Measurements from ENCODE around the gene METRN.

The METRN gene

GRCh38 chr16:709566-710499 lies 5.1 kb upstream of the METRN start (continued):
- TF ChIP-seq ZNF221 (tag by site-specific recombination; IDR thresholded peaks at IDR 0.05; ENCODE audit: borderline replicate concordance) (no peak), EGR2 (tag by site-specific recombination; IDR thresholded peaks at IDR 0.05; ENCODE audit: low read depth) (peak; percentile 16; the same call in 1 of the 2 replicates)

DNA sequence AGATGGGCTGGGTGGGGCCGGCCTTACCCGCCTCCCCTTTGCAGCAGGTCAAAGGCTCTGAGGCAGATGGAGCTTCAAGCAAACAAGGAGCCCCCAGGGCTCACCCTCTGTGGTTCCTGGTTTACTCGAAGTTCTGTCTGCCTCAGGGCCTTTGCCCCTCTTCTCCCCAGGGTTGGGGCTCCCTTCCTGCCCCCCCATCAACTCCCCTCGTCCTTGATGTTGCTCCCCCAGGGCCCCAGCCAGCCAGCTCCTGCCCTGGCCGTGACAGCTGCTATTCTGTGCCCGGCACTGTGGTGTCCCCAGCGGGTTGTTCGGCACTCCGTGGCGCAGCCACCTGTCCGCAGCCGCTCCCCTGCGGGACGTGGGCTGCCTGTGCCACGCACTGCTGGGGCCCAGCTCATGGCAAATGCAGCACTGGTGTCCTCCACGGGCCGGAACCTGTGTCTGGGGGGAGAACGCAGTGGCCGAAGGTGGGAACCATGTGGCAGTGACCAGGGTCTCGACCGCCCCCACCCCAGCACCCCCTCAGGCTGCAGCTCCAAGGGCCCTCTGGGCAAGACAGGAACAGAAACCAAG lies 4.3 kb upstream of the METRN start:
- TF ChIP-seq, protein P1, sequence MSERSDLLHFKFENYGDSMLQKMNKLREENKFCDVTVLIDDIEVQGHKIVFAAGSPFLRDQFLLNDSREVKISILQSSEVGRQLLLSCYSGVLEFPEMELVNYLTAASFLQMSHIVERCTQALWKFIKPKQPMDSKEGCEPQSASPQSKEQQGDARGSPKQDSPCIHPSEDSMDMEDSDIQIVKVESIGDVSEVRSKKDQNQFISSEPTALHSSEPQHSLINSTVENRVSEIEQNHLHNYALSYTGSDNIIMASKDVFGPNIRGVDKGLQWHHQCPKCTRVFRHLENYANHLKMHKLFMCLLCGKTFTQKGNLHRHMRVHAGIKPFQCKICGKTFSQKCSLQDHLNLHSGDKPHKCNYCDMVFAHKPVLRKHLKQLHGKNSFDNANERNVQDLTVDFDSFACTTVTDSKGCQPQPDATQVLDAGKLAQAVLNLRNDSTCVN (tag by site-specific recombination; optimal IDR thresholded peaks at IDR 0.05): no peak
- TF ChIP-seq ZNF623 (tag by site-specific recombination; IDR thresholded peaks at IDR 0.05): peak; percentile 86
- no peak for TF ChIP-seq SP7 (tag by site-specific recombination; IDR thresholded peaks at IDR 0.05)
- ChIA-PET POLR2A (interaction anchor here (0.5 to 2.3 kb wide), 8 partner anchors 10 to 469 kb away, joined by 4 to 12 read pairs (median 6); partner anchors contain the start of genes ANTKMT, CHTF18, RPUSD1 and WDR24), CTCF (interaction anchor here (1.1 to 5.7 kb wide), 6 partner anchors 8 to 393 kb away, joined by 3 to 119 read pairs (median 7); partner anchors contain the start of genes ANTKMT, CHTF18 and RPUSD1)

DNA sequence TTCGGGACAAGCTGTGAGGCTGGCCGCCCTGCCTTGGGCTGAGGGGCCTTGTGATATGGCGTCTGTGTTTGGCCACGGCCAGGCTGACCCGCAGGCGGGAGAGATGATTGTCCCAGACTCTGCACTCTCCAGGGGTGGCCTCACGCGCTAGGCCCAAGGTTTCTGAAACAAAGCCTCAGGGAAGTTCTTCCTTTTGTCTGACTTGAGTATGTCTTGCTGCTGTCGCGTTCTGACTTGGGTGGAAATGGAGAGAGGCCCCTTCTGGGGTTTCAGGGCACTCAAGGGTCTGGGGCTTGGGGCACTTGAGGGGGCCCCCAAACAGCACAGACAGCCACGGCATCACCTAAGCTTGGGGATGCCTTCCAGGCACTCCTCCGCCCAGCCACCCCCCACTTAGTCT lies 3.8 kb upstream of the METRN start:
- CTCF ChIA-PET: interaction anchor here (1.1 to 5.7 kb wide), 9 partner anchors 9 to 392 kb away, joined by 3 to 119 read pairs (median 7); partner anchors contain the start of genes ANTKMT, CHTF18, GNG13 and RPUSD1
- POLR2A ChIA-PET: interaction anchor here (0.5 to 2.5 kb wide), 4 partner anchors 10 to 469 kb away, joined by 4 to 12 read pairs (median 6); partner anchors contain the start of genes ANTKMT, CHTF18 and RPUSD1
- H3K9me3 ChIP-seq (ENCODE audit: control insufficient read depth, insufficient read depth, low read depth, low read length): no peaks in the 10 kb centered on the region
- H3K27ac ChIP-seq (ENCODE audit: extremely low read depth, low read depth, low read length): no peak overlapping the region
- no peak overlapping the region for H3K4me3 ChIP-seq (ENCODE audit: low read depth, low read length)
- H3K4me1 ChIP-seq (ENCODE audit: control insufficient read depth, insufficient read depth, low read length): peaks cover 11% of the 10 kb centered on the region
- H3K36me3 ChIP-seq (ENCODE audit: control insufficient read depth in 2 of 2, insufficient read depth in 1 of 2, low read length in 2 of 2): no peaks in the 10 kb centered on the region
- TF ChIP-seq, protein P2, sequence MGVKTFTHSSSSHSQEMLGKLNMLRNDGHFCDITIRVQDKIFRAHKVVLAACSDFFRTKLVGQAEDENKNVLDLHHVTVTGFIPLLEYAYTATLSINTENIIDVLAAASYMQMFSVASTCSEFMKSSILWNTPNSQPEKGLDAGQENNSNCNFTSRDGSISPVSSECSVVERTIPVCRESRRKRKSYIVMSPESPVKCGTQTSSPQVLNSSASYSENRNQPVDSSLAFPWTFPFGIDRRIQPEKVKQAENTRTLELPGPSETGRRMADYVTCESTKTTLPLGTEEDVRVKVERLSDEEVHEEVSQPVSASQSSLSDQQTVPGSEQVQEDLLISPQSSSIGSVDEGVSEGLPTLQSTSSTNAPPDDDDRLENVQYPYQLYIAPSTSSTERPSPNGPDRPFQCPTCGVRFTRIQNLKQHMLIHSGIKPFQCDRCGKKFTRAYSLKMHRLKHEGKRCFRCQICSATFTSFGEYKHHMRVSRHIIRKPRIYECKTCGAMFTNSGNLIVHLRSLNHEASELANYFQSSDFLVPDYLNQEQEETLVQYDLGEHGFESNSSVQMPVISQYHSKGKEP (tag by site-specific recombination; IDR thresholded peaks at IDR 0.05): no peak
- TF ChIP-seq, protein P3, sequence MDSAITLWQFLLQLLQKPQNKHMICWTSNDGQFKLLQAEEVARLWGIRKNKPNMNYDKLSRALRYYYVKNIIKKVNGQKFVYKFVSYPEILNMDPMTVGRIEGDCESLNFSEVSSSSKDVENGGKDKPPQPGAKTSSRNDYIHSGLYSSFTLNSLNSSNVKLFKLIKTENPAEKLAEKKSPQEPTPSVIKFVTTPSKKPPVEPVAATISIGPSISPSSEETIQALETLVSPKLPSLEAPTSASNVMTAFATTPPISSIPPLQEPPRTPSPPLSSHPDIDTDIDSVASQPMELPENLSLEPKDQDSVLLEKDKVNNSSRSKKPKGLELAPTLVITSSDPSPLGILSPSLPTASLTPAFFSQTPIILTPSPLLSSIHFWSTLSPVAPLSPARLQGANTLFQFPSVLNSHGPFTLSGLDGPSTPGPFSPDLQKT (IDR thresholded peaks at IDR 0.05; ENCODE audit: borderline replicate concordance, low read depth, low read length): no peak
- no peak for TF ChIP-seq ZNF530 (tag by site-specific recombination; IDR thresholded peaks at IDR 0.05; ENCODE audit: low read depth)
- TF ChIP-seq ZNF645 (tag by site-specific recombination; IDR thresholded peaks at IDR 0.05): no peak
- TF ChIP-seq GLIS1 (tag by site-specific recombination; IDR thresholded peaks at IDR 0.05): no peak
- no peak for TF ChIP-seq ZNF621 (tag by site-specific recombination; IDR thresholded peaks at IDR 0.05)
- TF ChIP-seq, protein P4, sequence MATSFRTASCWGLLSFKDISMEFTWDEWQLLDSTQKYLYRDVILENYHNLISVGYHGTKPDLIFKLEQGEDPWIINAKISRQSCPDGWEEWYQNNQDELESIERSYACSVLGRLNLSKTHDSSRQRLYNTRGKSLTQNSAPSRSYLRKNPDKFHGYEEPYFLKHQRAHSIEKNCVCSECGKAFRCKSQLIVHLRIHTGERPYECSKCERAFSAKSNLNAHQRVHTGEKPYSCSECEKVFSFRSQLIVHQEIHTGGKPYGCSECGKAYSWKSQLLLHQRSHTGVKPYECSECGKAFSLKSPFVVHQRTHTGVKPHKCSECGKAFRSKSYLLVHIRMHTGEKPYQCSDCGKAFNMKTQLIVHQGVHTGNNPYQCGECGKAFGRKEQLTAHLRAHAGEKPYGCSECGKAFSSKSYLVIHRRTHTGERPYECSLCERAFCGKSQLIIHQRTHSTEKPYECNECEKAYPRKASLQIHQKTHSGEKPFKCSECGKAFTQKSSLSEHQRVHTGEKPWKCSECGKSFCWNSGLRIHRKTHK (tag by site-specific recombination; IDR thresholded peaks at IDR 0.05): no peak
- TF ChIP-seq WT1 (tag by site-specific recombination; IDR thresholded peaks at IDR 0.05): no peak
- no peak for TF ChIP-seq ZSCAN5A (tag by site-specific recombination; IDR thresholded peaks at IDR 0.05)
- TF ChIP-seq ZBTB8A (tag by site-specific recombination; IDR thresholded peaks at IDR 0.05): no peak
- TF ChIP-seq, protein P5, sequence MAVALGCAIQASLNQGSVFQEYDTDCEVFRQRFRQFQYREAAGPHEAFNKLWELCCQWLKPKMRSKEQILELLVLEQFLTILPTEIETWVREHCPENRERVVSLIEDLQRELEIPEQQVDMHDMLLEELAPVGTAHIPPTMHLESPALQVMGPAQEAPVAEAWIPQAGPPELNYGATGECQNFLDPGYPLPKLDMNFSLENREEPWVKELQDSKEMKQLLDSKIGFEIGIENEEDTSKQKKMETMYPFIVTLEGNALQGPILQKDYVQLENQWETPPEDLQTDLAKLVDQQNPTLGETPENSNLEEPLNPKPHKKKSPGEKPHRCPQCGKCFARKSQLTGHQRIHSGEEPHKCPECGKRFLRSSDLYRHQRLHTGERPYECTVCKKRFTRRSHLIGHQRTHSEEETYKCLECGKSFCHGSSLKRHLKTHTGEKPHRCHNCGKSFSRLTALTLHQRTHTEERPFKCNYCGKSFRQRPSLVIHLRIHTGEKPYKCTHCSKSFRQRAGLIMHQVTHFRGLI (tag by site-specific recombination; IDR thresholded peaks at IDR 0.05): no peak
- TF ChIP-seq ZNF362 (tag by site-specific recombination; IDR thresholded peaks at IDR 0.05): no peak

More for the DNA sequence above, 4.3 kb upstream of the METRN start:
- H3K4me3 ChIP-seq (ENCODE audit: low read depth, low read length): no peak overlapping the region
- no peaks in the 10 kb centered on the region for H3K9me3 ChIP-seq (ENCODE audit: control insufficient read depth, insufficient read depth, low read depth, low read length)
- H3K4me1 ChIP-seq (ENCODE audit: control insufficient read depth, insufficient read depth, low read length): peaks cover 11% of the 10 kb centered on the region
- no peaks in the 10 kb centered on the region for H3K36me3 ChIP-seq (ENCODE audit: control insufficient read depth in 2 of 2, insufficient read depth in 1 of 2, low read length in 2 of 2)
- H3K27ac ChIP-seq (ENCODE audit: extremely low read depth, low read depth, low read length): no peak overlapping the region

All from HEK293 (cell line).